ENCODE data around the gene KCTD1.

KCTD1 gene

DNA sequence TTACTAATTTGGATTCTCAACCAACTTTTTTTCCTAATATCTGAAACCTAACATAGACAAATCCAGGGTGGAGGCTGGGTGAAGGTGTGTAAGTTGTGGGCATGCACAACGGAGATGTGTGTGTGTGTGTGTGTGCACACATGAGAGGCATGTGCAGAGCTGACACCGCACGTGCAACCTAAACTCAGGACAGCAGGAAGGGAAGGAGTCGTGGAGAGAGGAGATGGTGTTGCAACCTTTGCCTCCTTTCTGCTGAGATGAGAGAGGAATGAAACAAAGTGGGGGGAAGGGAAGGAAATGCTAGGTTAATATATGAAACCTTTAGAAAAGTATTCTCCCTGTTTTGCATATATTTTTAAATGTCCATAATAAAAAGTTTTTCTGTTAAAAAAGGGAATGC lies 64.7 kb downstream of the KCTD1 start:
- H3K36me3 ChIP-seq (ENCODE audit: control insufficient read depth, insufficient read depth, low read length) = no peaks in the 10 kb centered on the region
- no peak overlapping the region for H3K4me3 ChIP-seq (ENCODE audit: insufficient read depth, low read depth, low read length, poor library complexity, severe bottlenecking)
- DNase-seq = no peak
- no peaks in the 10 kb centered on the region for H3K9me3 ChIP-seq (ENCODE audit: control insufficient read depth, low read length)
- H3K4me1 ChIP-seq (ENCODE audit: control insufficient read depth, insufficient read depth, low read length, poor library complexity, severe bottlenecking) = no peaks in the 10 kb centered on the region
- H3K27me3 ChIP-seq (replicated peaks; ENCODE audit: control insufficient read depth, insufficient read depth, low read length, poor library complexity, severe bottlenecking) = no peaks in the 10 kb centered on the region
- no peak overlapping the region for H3K27ac ChIP-seq (ENCODE audit: insufficient read depth, low read length, poor library complexity, severe bottlenecking)

DNA sequence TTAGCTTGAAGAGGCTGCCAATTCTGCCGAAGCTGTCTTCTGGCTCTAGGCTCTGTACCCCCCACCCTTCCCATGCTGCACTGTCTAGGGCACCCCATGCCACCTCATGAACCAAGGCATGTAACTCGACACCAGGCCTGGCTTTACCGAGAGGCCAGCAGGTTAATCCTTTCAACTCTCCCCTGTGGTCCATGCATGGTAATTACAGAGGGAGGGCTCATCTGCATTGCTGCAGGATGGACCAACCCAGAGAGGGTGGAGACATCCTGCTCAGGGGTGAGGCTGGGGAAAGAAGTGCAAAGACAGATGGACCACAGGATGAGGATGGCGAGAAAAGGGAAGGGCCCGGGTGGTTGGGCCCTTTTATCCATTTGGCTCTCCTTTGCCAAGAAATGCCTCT lies 65.8 kb downstream of the KCTD1 start:
- no peaks in the 10 kb centered on the region for H3K36me3 ChIP-seq (ENCODE audit: control insufficient read depth, insufficient read depth, low read length)
- H3K9me3 ChIP-seq (ENCODE audit: control insufficient read depth, low read length) = no peaks in the 10 kb centered on the region
- H3K27me3 ChIP-seq (replicated peaks; ENCODE audit: control insufficient read depth, insufficient read depth, low read length, poor library complexity, severe bottlenecking) = no peaks in the 10 kb centered on the region
- no peak overlapping the region for H3K27ac ChIP-seq (ENCODE audit: insufficient read depth, low read length, poor library complexity, severe bottlenecking)
- no peaks in the 10 kb centered on the region for H3K4me1 ChIP-seq (ENCODE audit: control insufficient read depth, insufficient read depth, low read length, poor library complexity, severe bottlenecking)
- no peak overlapping the region for H3K4me3 ChIP-seq (ENCODE audit: insufficient read depth, low read depth, low read length, poor library complexity, severe bottlenecking)
- DNase-seq = no peak

DNA sequence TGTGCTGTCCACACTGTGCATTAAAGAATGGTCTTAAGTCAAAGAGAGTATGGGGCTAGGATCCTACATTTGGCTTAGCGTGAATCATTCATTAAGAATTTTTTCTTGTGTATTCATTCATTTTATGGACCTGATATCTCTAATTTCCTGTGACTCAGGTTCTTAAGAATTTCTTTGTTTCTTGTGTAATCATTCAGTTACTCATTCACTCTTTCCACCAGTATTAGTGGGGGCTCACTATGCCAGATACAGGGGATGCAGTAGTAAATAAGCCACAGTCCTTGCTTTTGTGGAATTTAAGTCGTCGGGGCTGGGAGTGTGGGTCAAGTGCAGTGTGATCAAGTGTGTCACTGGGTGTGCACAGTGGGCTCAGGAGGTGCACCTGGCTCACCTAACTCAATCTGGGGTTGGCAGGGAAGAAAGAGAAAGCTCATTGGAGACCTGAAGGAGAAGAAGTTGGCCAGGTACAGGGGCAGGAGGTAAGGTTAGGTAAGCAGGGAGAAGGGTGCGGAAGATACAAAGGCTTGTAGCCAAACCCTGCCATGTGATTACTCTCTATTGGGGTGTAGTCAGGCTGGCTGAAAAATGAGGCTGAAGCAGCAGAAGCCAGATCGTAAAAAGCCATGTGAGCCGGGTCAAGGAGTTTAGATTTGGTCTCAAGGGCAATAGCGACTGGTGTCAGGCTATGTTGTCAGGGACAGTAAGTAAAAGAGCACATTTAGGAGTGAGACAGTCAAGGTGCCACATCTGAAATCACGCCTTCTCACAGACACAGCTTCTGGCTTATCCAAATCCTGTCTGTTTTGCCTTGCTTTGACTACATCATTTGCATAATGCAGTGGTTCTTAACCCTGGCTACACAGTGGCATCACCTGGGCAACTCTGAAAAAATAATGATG lies 67.2 kb downstream of the KCTD1 start:
- Histone ChIP-seq H3K4me1 (ENCODE audit: control insufficient read depth, insufficient read depth, low read length, poor library complexity, severe bottlenecking) (no peaks in the 10 kb centered on the region), H3K27me3 (replicated peaks; ENCODE audit: control insufficient read depth, insufficient read depth, low read length, poor library complexity, severe bottlenecking) (no peaks in the 10 kb centered on the region), H3K36me3 (ENCODE audit: control insufficient read depth, insufficient read depth, low read length) (no peaks in the 10 kb centered on the region), H3K4me3 (ENCODE audit: insufficient read depth, low read depth, low read length, poor library complexity, severe bottlenecking) (no peak overlapping the region), H3K27ac (ENCODE audit: insufficient read depth, low read length, poor library complexity, severe bottlenecking) (no peak overlapping the region), H3K9me3 (ENCODE audit: control insufficient read depth, low read length) (no peaks in the 10 kb centered on the region)
- DNase-seq = no peak

DNA sequence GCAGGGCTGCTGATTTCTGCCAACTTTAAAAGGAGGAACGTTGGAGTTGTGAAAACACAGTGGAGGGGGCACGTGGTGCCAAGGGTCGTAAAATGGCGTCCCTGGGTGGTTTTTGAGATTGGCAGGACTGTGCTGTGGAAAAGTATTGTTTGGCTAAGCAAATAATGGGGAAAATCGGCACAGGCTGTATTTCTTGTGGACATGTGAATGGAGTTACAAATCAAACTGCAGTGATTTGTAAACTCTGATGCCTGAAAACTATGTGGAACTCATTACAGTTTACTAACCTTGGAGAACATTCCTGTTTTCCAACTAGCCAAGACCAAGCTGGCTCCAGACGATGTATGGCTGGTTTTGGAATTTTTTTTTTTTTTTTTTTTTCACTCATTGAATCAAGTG lies 68.7 kb downstream of the KCTD1 start:
- H3K4me3 ChIP-seq (ENCODE audit: insufficient read depth, low read depth, low read length, poor library complexity, severe bottlenecking) = no peak overlapping the region
- H3K36me3 ChIP-seq (ENCODE audit: control insufficient read depth, insufficient read depth, low read length) = no peaks in the 10 kb centered on the region
- H3K27ac ChIP-seq (ENCODE audit: insufficient read depth, low read length, poor library complexity, severe bottlenecking) = no peak overlapping the region
- H3K27me3 ChIP-seq (replicated peaks; ENCODE audit: control insufficient read depth, insufficient read depth, low read length, poor library complexity, severe bottlenecking) = no peaks in the 10 kb centered on the region
- H3K9me3 ChIP-seq (ENCODE audit: control insufficient read depth, low read length) = no peaks in the 10 kb centered on the region
- DNase-seq = no peak
- H3K4me1 ChIP-seq (ENCODE audit: control insufficient read depth, insufficient read depth, low read length, poor library complexity, severe bottlenecking) = no peaks in the 10 kb centered on the region

DNA sequence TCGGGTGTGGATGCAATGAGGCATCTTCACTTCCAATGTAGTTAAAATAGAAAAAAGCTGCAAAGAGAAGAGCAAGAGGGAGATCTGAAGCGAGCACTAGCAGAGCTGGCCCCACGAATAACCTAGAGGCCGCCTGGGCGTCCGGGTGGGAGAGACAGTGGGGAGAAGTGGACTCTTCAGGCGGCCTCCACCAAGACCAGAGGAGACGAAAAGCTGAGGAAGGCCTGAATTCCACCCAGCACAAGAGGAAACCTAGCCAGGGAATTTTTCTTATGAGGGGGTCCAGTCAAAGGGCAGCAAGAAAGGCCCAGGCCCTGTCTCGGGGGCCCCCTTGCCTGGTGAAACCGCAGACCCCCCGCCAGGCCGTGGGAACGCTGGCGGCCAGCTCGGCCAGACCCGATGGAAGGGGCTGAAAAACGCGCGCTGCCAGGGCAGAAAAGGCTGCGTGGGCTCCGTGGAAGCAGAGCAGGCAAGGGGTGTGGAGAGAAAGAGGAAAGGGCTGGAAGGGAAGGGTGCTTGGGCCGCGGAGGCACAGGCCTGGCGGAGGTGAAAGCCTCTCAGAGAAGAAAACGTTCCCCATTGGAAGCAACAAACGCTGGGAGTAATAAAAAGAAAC lies 69.2 kb downstream of the KCTD1 start:
- Histone ChIP-seq H3K27ac (ENCODE audit: insufficient read depth, low read length, poor library complexity, severe bottlenecking) (no peak overlapping the region), H3K36me3 (ENCODE audit: control insufficient read depth, insufficient read depth, low read length) (no peaks in the 10 kb centered on the region), H3K9me3 (ENCODE audit: control insufficient read depth, low read length) (no peaks in the 10 kb centered on the region), H3K4me3 (ENCODE audit: insufficient read depth, low read depth, low read length, poor library complexity, severe bottlenecking) (no peak overlapping the region), H3K27me3 (replicated peaks; ENCODE audit: control insufficient read depth, insufficient read depth, low read length, poor library complexity, severe bottlenecking) (no peaks in the 10 kb centered on the region), H3K4me1 (ENCODE audit: control insufficient read depth, insufficient read depth, low read length, poor library complexity, severe bottlenecking) (no peaks in the 10 kb centered on the region)
- DNase-seq = no peak

DNA sequence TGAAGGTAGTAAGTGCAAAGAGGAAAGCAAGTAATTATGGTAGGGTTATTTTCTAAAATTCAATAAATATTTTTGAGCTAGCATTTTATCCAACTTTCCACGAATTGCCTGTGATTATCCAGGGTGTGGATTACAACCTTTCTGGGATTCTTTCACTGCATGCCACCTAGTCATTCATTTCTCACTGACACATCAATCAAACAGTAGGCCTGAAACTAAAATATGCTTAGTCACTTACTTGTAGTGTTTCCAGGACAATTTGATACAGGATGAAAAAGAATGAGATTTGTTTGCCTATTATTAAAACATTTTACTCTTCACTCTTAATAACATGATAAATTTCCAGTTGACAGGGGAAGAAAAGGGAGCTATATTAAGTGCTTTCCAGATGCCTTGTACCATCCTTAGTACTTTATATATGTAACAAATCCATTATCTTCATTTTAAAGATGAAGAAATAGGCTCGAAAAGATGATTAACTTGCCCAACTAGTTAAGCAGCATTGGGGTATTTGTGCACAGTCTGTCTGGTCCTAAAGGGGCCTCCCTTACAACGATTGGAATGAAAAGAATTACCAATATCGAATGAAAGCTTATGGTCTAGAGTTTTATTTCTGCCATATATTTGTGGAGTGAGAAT lies 70.4 kb downstream of the KCTD1 start:
- Histone ChIP-seq H3K27ac (ENCODE audit: insufficient read depth, low read length, poor library complexity, severe bottlenecking) (no peak overlapping the region), H3K9me3 (ENCODE audit: control insufficient read depth, low read length) (no peaks in the 10 kb centered on the region), H3K4me3 (ENCODE audit: insufficient read depth, low read depth, low read length, poor library complexity, severe bottlenecking) (no peak overlapping the region), H3K36me3 (ENCODE audit: control insufficient read depth, insufficient read depth, low read length) (no peaks in the 10 kb centered on the region), H3K27me3 (replicated peaks; ENCODE audit: control insufficient read depth, insufficient read depth, low read length, poor library complexity, severe bottlenecking) (no peaks in the 10 kb centered on the region), H3K4me1 (ENCODE audit: control insufficient read depth, insufficient read depth, low read length, poor library complexity, severe bottlenecking) (no peaks in the 10 kb centered on the region)
- DNase-seq = no peak

DNA sequence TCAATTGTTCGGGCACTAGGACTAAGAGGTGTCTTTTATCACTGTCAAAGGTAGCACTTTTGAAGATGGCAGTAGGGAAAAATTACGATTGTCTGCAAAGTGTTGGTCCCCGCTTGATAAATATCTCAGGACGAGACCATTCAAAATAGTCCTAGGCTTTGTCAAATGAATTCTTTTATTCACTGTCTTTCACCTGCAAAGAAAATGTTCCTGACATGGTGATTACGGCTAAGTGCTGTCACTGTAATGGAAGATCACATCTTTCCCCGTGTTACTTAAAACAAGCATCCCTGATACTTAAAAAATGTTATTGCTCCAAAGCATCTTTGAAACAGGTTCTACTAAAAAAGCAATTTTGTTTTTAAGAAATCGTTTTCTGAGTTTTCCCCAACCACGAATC lies 71.7 kb downstream of the KCTD1 start:
- H3K9me3 ChIP-seq (ENCODE audit: control insufficient read depth, low read length) = no peaks in the 10 kb centered on the region
- no peaks in the 10 kb centered on the region for H3K4me1 ChIP-seq (ENCODE audit: control insufficient read depth, insufficient read depth, low read length, poor library complexity, severe bottlenecking)
- no peak overlapping the region for H3K27ac ChIP-seq (ENCODE audit: insufficient read depth, low read length, poor library complexity, severe bottlenecking)
- no peak for DNase-seq
- no peak overlapping the region for H3K4me3 ChIP-seq (ENCODE audit: insufficient read depth, low read depth, low read length, poor library complexity, severe bottlenecking)
- no peaks in the 10 kb centered on the region for H3K36me3 ChIP-seq (ENCODE audit: control insufficient read depth, insufficient read depth, low read length)
- no peaks in the 10 kb centered on the region for H3K27me3 ChIP-seq (replicated peaks; ENCODE audit: control insufficient read depth, insufficient read depth, low read length, poor library complexity, severe bottlenecking)

DNA sequence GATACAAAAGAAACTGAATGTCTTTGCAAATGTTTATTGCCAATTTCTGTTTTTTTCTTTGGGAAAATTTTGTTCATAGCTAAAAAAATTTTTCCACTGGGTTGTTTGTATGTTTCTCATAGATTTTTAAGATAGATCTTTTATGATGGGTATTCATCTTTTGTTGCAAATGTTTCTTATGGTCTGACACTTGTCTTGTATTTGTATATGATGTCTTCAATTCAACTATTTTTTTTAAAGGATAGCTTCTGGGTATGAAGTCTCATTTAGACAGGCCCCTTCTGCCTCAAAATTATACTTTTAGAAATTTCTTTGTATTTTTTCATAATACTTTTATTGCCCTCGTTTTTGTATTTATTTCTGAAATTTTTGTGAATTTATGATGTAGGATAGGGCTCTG lies 73.8 kb downstream of the KCTD1 start:
- no peaks in the 10 kb centered on the region for H3K9me3 ChIP-seq (ENCODE audit: control insufficient read depth, low read length)
- no peak overlapping the region for H3K27ac ChIP-seq (ENCODE audit: insufficient read depth, low read length, poor library complexity, severe bottlenecking)
- no peaks in the 10 kb centered on the region for H3K27me3 ChIP-seq (replicated peaks; ENCODE audit: control insufficient read depth, insufficient read depth, low read length, poor library complexity, severe bottlenecking)
- H3K36me3 ChIP-seq (ENCODE audit: control insufficient read depth, insufficient read depth, low read length) = no peaks in the 10 kb centered on the region
- no peaks in the 10 kb centered on the region for H3K4me1 ChIP-seq (ENCODE audit: control insufficient read depth, insufficient read depth, low read length, poor library complexity, severe bottlenecking)
- no peak overlapping the region for H3K4me3 ChIP-seq (ENCODE audit: insufficient read depth, low read depth, low read length, poor library complexity, severe bottlenecking)
- DNase-seq = no peak

DNA sequence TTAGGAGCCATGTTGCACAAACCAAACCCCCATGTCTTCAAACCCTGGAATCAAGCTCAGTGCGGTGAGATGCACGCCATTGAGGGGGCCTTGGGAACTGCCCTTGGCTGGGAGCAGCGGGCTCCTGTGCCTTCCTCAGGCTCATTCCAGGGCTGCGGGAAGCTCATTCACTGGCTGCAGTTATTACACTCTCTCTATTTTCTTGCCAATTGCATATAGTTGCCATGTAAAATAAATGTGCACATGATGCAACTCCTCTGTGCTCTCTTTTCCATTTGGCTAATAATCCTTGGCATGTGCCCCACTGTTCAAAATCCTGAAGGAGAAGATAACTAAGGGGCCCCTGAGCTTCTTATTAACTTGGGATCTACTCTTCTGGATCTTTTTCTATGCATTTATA lies 74.7 kb downstream of the KCTD1 start:
- no peaks in the 10 kb centered on the region for H3K36me3 ChIP-seq (ENCODE audit: control insufficient read depth, insufficient read depth, low read length)
- no peak overlapping the region for H3K27ac ChIP-seq (ENCODE audit: insufficient read depth, low read length, poor library complexity, severe bottlenecking)
- no peak for DNase-seq

DNA sequence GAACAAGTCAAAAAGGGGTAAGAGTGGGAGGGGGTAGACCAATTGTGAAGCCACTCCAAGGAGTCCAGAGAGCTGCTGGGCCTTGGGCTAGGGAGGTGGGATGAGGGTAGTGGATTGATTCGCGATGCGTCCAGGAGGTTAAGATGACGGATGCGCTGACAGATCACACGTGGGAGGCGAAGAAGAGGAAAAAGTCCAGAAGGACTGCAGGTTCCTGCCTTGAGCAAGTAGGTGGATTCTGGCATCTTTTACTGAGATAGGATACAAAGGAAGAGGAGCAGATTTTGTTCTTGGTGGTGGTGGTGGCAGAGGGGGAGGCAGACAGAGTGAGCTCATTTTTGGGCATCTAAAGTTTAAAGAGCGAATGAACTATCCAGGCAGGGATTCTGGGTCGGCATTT lies 76.5 kb downstream of the KCTD1 start:
- Histone ChIP-seq H3K36me3 (ENCODE audit: control insufficient read depth, insufficient read depth, low read length) (no peaks in the 10 kb centered on the region), H3K27me3 (replicated peaks; ENCODE audit: control insufficient read depth, insufficient read depth, low read length, poor library complexity, severe bottlenecking) (no peaks in the 10 kb centered on the region), H3K4me1 (ENCODE audit: control insufficient read depth, insufficient read depth, low read length, poor library complexity, severe bottlenecking) (no peaks in the 10 kb centered on the region), H3K9me3 (ENCODE audit: control insufficient read depth, low read length) (no peaks in the 10 kb centered on the region), H3K4me3 (ENCODE audit: insufficient read depth, low read depth, low read length, poor library complexity, severe bottlenecking) (no peak overlapping the region), H3K27ac (ENCODE audit: insufficient read depth, low read length, poor library complexity, severe bottlenecking) (no peak overlapping the region)
- no peak for DNase-seq

More for the DNA sequence above, 74.7 kb downstream of the KCTD1 start:
- no peaks in the 10 kb centered on the region for H3K27me3 ChIP-seq (replicated peaks; ENCODE audit: control insufficient read depth, insufficient read depth, low read length, poor library complexity, severe bottlenecking)
- no peak overlapping the region for H3K4me3 ChIP-seq (ENCODE audit: insufficient read depth, low read depth, low read length, poor library complexity, severe bottlenecking)
- H3K4me1 ChIP-seq (ENCODE audit: control insufficient read depth, insufficient read depth, low read length, poor library complexity, severe bottlenecking) = no peaks in the 10 kb centered on the region
- no peaks in the 10 kb centered on the region for H3K9me3 ChIP-seq (ENCODE audit: control insufficient read depth, low read length)
